ENCODE data around the gene PADI4.
"Not testable (repeated sequence)": the region's sequence is repeated elsewhere in the genome, so short reads cannot be mapped to it uniquely, and the experiment has no call there.

The PADI4 gene

GRCh38 chr1:17314491-17314971, 6.5 kb downstream of the PADI4 start:
- CTCF ChIA-PET: no interaction called here
- no peak for DNase-seq (ENCODE audit: low spot score)
- no peak for TF ChIP-seq CTCF (conservative IDR thresholded peaks at IDR 0.05; ENCODE audit: low read depth)
- peak overlapping the region; percentile 8; the same call in 1 of the 2 replicates for H3K27ac ChIP-seq
- POLR2A ChIA-PET (ENCODE audit: low non-redundant PET): no interaction called here

GRCh38 chr1:17315542-17316130, 7.6 kb downstream of the PADI4 start:
- CTCF ChIA-PET: no interaction called here
- TF ChIP-seq CTCF (conservative IDR thresholded peaks at IDR 0.05; ENCODE audit: low read depth): no peak
- no peak overlapping the region; the same call in 1 of the 2 replicates for H3K27ac ChIP-seq
- no peak for DNase-seq (ENCODE audit: low spot score)
- POLR2A ChIA-PET (ENCODE audit: low non-redundant PET): no interaction called here

GRCh38 chr1:17316704-17317103, 8.7 kb downstream of the PADI4 start:
- H3K27ac ChIP-seq: no peak overlapping the region
- DNase-seq (ENCODE audit: low spot score): no peak
- POLR2A ChIA-PET (ENCODE audit: low non-redundant PET): no interaction called here
- no peak for TF ChIP-seq CTCF (conservative IDR thresholded peaks at IDR 0.05; ENCODE audit: low read depth)
- CTCF ChIA-PET: no interaction called here

GRCh38 chr1:17318262-17318661, 10.3 kb downstream of the PADI4 start:
- CTCF ChIA-PET: no interaction called here
- POLR2A ChIA-PET (ENCODE audit: low non-redundant PET): no interaction called here
- no peak for DNase-seq (ENCODE audit: low spot score)
- no peak for TF ChIP-seq CTCF (conservative IDR thresholded peaks at IDR 0.05; ENCODE audit: low read depth)
- 0 out of 2 replicates have a peak overlapping the region, but pooled peaks have one; percentile 6 for H3K27ac ChIP-seq

GRCh38 chr1:17319561-17320350, 11.8 kb downstream of the PADI4 start:
- TF ChIP-seq CTCF (conservative IDR thresholded peaks at IDR 0.05; ENCODE audit: low read depth): no peak

GRCh38 chr1:17321857-17322390, 13.9 kb downstream of the PADI4 start:
- DNase-seq (ENCODE audit: low spot score); POLR2A ChIA-PET (ENCODE audit: low non-redundant PET); H3K27ac ChIP-seq: not testable (repeated sequence)
- CTCF ChIA-PET: interaction anchor here (0.6 kb wide), 1 partner anchor 13 kb away, joined by 3 read pairs; no protein-coding TSS in a partner anchor

More at GRCh38 chr1:17319561-17320350, 11.8 kb downstream of the PADI4 start:
- ChIA-PET POLR2A (ENCODE audit: low non-redundant PET) (no interaction called here), CTCF (interaction anchor here (0.6 to 1.3 kb wide), 3 partner anchors 16 to 194 kb away, joined by 3 to 9 read pairs (median 3); no protein-coding TSS in a partner anchor)
- DNase-seq (ENCODE audit: low spot score): no peak
- H3K27ac ChIP-seq: no peak overlapping the region

- no peak for TF ChIP-seq CTCF (conservative IDR thresholded peaks at IDR 0.05; ENCODE audit: low read depth)
- CTCF ChIA-PET: no interaction called here
- POLR2A ChIA-PET (ENCODE audit: low non-redundant PET): no interaction called here
- no peak for DNase-seq (ENCODE audit: low spot score)
- H3K27ac ChIP-seq: no peak overlapping the region
Measured at GRCh38 chr1:17328855-17329254, 20.9 kb downstream of the PADI4 start.
